T-helper 22 cell (primary cell): ENCODE results near the gene TGIF2.
"Not testable (repeated sequence)": the region's sequence is repeated elsewhere in the genome, so short reads cannot be mapped to it uniquely, and the experiment has no call there.

Source experiments
- DNase-seq: peaks from one replicate; pipeline ENCODE4 v3.0.0-alpha.2; 2020; ENCODE audit warnings: low read depth

TGIF2 gene

GRCh38 chr20:36547186-36548005 lies 26.0 kb upstream of the TGIF2 start:
- no peak for DNase-seq

- no peak for DNase-seq
Measured at GRCh38 chr20:36548006-36548315, 25.4 kb upstream of the TGIF2 start.

- DNase-seq: no peak
Measured at GRCh38 chr20:36548704-36549627, 24.4 kb upstream of the TGIF2 start.

- no peak for DNase-seq
Measured at GRCh38 chr20:36549628-36549941, 23.8 kb upstream of the TGIF2 start.

GRCh38 chr20:36549942-36550789 lies 23.2 kb upstream of the TGIF2 start:
- no peak for DNase-seq

GRCh38 chr20:36550790-36551299 lies 22.6 kb upstream of the TGIF2 start:
- no peak for DNase-seq

GRCh38 chr20:36555248-36555647 lies 18.1 kb upstream of the TGIF2 start:
- no peak for DNase-seq

GRCh38 chr20:36562724-36563123 lies 10.7 kb upstream of the TGIF2 start:
- DNase-seq: no peak

- DNase-seq: no peak
Measured at GRCh38 chr20:36563374-36563773, 10.0 kb upstream of the TGIF2 start.

GRCh38 chr20:36564078-36564725 lies 9.2 kb upstream of the TGIF2 start:
- not testable (repeated sequence) for DNase-seq

- DNase-seq: not testable (repeated sequence)
Measured at GRCh38 chr20:36564726-36565121, 8.7 kb upstream of the TGIF2 start.

GRCh38 chr20:36565520-36565919 lies 7.9 kb upstream of the TGIF2 start:
- DNase-seq: no peak

GRCh38 chr20:36569847-36570429 lies 3.5 kb upstream of the TGIF2 start:
- no peak for DNase-seq

- no peak for DNase-seq
Measured at GRCh38 chr20:36571564-36572504, 1.6 kb upstream of the TGIF2 start.

- DNase-seq: peak; percentile 60
Measured at GRCh38 chr20:36572701-36573102, 695 bp upstream of the TGIF2 start.

- peak; percentile 25 for DNase-seq
Measured at GRCh38 chr20:36573798-36574365, 485 bp downstream of the TGIF2 start.

GRCh38 chr20:36574366-36575135 lies 1.2 kb downstream of the TGIF2 start:
- DNase-seq: peak; percentile 18

- no peak for DNase-seq
Measured at GRCh38 chr20:36576081-36576445, 2.7 kb downstream of the TGIF2 start.
